Body of pancreas (tissue), 4 donors: Measurements from ENCODE around the gene TANC1.

Experiments used
- POLR2A ChIP-seq, 3 donors: fragments of 450-650 bp; IDR thresholded peaks; one replicate each; pipeline ENCODE4 v1.6.1; 2016; ENCODE audit warnings: antibody characterized with exemption in 3 of 3, mild to moderate bottlenecking in 2 of 3
- TF ChIP-seq, protein P1 (sequence below), 7 experiments: fragments of 450-650 bp in 4 of 7; fragments of 200-600 bp in 3 of 7; sonication (generic) in 3 of 7; IDR thresholded peaks; one replicate each; pipeline ENCODE4 v1.5.1; 2016 to 2019; ENCODE audit warnings: antibody characterized with exemption in 7 of 7

DNA sequence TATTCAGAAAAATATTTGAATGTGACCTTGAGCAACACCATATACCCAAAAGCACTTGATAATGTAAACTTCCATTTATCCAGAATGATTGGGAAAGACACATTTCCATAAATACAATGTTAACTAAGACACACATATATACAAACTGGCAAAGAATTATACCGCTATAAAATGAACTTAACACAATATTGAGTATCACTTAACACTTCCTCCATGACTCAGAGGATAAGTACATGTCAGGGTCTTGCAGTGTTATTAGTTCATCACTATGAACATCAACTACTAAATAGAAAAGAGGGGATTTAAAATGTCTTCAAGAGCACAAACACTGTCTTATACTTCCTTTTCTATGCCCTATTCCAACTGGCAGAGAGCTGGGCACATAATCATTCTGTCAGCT lies 299.5 kb downstream of the TANC1 start:
- TF ChIP-seq, protein P1, sequence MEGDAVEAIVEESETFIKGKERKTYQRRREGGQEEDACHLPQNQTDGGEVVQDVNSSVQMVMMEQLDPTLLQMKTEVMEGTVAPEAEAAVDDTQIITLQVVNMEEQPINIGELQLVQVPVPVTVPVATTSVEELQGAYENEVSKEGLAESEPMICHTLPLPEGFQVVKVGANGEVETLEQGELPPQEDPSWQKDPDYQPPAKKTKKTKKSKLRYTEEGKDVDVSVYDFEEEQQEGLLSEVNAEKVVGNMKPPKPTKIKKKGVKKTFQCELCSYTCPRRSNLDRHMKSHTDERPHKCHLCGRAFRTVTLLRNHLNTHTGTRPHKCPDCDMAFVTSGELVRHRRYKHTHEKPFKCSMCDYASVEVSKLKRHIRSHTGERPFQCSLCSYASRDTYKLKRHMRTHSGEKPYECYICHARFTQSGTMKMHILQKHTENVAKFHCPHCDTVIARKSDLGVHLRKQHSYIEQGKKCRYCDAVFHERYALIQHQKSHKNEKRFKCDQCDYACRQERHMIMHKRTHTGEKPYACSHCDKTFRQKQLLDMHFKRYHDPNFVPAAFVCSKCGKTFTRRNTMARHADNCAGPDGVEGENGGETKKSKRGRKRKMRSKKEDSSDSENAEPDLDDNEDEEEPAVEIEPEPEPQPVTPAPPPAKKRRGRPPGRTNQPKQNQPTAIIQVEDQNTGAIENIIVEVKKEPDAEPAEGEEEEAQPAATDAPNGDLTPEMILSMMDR (IDR thresholded peaks at IDR 0.05) = no peak
- no peak for TF ChIP-seq POLR2A (IDR thresholded peaks at IDR 0.05)
